Liver (tissue), 9 donors: ENCODE measurements around the gene NRIP1. TPM values are rescaled to one million over a fixed set of nuclear protein-coding genes. Genes with fewer than 3 reads are reported as not detected.

Experiments used
- DNase-seq: peaks from one replicate; pipeline ENCODE4 v3.0.0-alpha.2; 2017; ENCODE audit warnings: low spot score
- H3K27ac ChIP-seq, 2 donors: one replicate each; pipeline ENCODE4 v1.7.0; 2013; ENCODE audit warnings: inconsistent platforms in 2 of 2, low read length in 2 of 2, control low read depth in 1 of 2, low read depth in 1 of 2, mild to moderate bottlenecking in 1 of 2
- H3K27me3 ChIP-seq, 4 donors: one replicate each; pipeline versions ENCODE4 v1.6.1 to v1.7.0; 2013; ENCODE audit warnings: low read length in 3 of 4, inconsistent platforms in 1 of 4, mild to moderate bottlenecking in 1 of 4, moderate library complexity in 1 of 4; ENCODE audit not compliant: control insufficient read depth in 4 of 4, insufficient read depth in 4 of 4
- H3K36me3 ChIP-seq, 4 donors: one replicate each; pipeline versions ENCODE4 v1.6.1 to v1.7.0; 2013; ENCODE audit warnings: low read length in 3 of 4, mild to moderate bottlenecking in 3 of 4, low read depth in 1 of 4, moderate library complexity in 1 of 4; ENCODE audit not compliant: control insufficient read depth in 4 of 4, insufficient read depth in 3 of 4
- H3K4me1 ChIP-seq, 4 donors: one replicate each; pipeline versions ENCODE4 v1.6.1 to v1.7.0; 2013; ENCODE audit warnings: low read length in 3 of 4, mild to moderate bottlenecking in 3 of 4, moderate library complexity in 1 of 4; ENCODE audit not compliant: control insufficient read depth in 4 of 4, insufficient read depth in 4 of 4
- H3K4me3 ChIP-seq, 3 donors: one replicate each; pipeline versions ENCODE4 v1.6.1 to v1.7.0; 2013; ENCODE audit warnings: low read length in 3 of 3, control low read depth in 1 of 3, low read depth in 1 of 3, mild to moderate bottlenecking in 1 of 3
- H3K9ac ChIP-seq, 2 donors: one replicate each; pipeline ENCODE4 v1.7.0; 2013; ENCODE audit warnings: low read length in 2 of 2, mild to moderate bottlenecking in 2 of 2, moderate library complexity in 2 of 2, control low read depth in 1 of 2, low read depth in 1 of 2
- H3K9me3 ChIP-seq, 4 donors: one replicate each; pipeline versions ENCODE4 v1.6.1 to v1.7.0; 2013; ENCODE audit warnings: low read length in 3 of 4; ENCODE audit not compliant: control insufficient read depth in 4 of 4
- ATF3 ChIP-seq: IDR thresholded peaks from 2 replicates; pipeline ENCODE4 v1.6.1; 2016; ENCODE audit warnings: antibody characterized with exemption
- CTCF ChIP-seq: fragments of 150-350 bp; IDR thresholded peaks from 2 replicates; pipeline ENCODE4 v1.5.1; 2017; ENCODE audit warnings: improper control_type of control experiment, low read depth, low read length; ENCODE audit not compliant: missing input control
- EGR1 ChIP-seq, 2 donors: IDR thresholded peaks; 2 replicates each; pipeline ENCODE4 v1.6.1; 2016 to 2018; ENCODE audit warnings: antibody characterized with exemption in 2 of 2, low read depth in 2 of 2
- FOXA1 ChIP-seq: IDR thresholded peaks from 2 replicates; pipeline ENCODE4 v1.6.1; 2016; ENCODE audit warnings: antibody characterized with exemption
- FOXA2 ChIP-seq: IDR thresholded peaks from 2 replicates; pipeline ENCODE4 v1.6.1; 2016; ENCODE audit warnings: antibody characterized with exemption
- GABPA ChIP-seq, 2 donors: IDR thresholded peaks in 1 of 2; conservative IDR thresholded peaks in 1 of 2; 2 replicates each; pipeline ENCODE4 v1.6.1; 2016; ENCODE audit warnings: antibody characterized with exemption in 2 of 2, mild to moderate bottlenecking in 1 of 2, moderate library complexity in 1 of 2
- HNF4A ChIP-seq, 2 donors: conservative IDR thresholded peaks; 2 replicates each; pipeline ENCODE4 v1.6.1; 2016; ENCODE audit warnings: antibody characterized with exemption in 2 of 2, mild to moderate bottlenecking in 2 of 2
- HNF4G ChIP-seq: IDR thresholded peaks from 2 replicates; pipeline ENCODE4 v1.6.1; 2016; ENCODE audit warnings: antibody characterized with exemption
- JUND ChIP-seq, 2 donors: IDR thresholded peaks; 2 replicates each; pipeline ENCODE4 v1.6.1; 2016; ENCODE audit warnings: antibody characterized with exemption in 2 of 2
- MAX ChIP-seq: IDR thresholded peaks from 2 replicates; pipeline ENCODE4 v1.6.1; 2016; ENCODE audit warnings: antibody characterized with exemption
- NR2F2 ChIP-seq: IDR thresholded peaks from 2 replicates; pipeline ENCODE4 v1.6.1; 2016; ENCODE audit warnings: antibody characterized with exemption
- RAD21 ChIP-seq, 2 donors: IDR thresholded peaks; 2 replicates each; pipeline ENCODE4 v1.6.1; 2016; ENCODE audit warnings: antibody characterized with exemption in 2 of 2, mild to moderate bottlenecking in 2 of 2
- REST ChIP-seq: IDR thresholded peaks from 2 replicates; pipeline ENCODE4 v1.6.1; 2016; ENCODE audit warnings: antibody characterized with exemption, mild to moderate bottlenecking
- RXRA ChIP-seq, 2 donors: IDR thresholded peaks; 2 replicates each; pipeline ENCODE4 v1.6.1; 2017 to 2018; ENCODE audit warnings: antibody characterized with exemption in 2 of 2, mild to moderate bottlenecking in 1 of 2
- SP1 ChIP-seq: IDR thresholded peaks from 2 replicates; pipeline ENCODE4 v1.6.1; 2018; ENCODE audit warnings: antibody characterized with exemption, mild to moderate bottlenecking
- TAF1 ChIP-seq: conservative IDR thresholded peaks from 2 replicates; pipeline ENCODE4 v1.6.1; 2016; ENCODE audit warnings: antibody characterized with exemption, mild to moderate bottlenecking
- YY1 ChIP-seq: IDR thresholded peaks from 2 replicates; pipeline ENCODE4 v1.6.1; 2016; ENCODE audit warnings: antibody characterized with exemption, mild to moderate bottlenecking
- ZBTB33 ChIP-seq: IDR thresholded peaks from 2 replicates; pipeline ENCODE4 v1.6.1; 2016; ENCODE audit warnings: antibody characterized with exemption
- WGBS: extraction: QIAGEN DNeasy Blood & Tissue Kit; methylation state at CpG from one replicate; pipeline ENCODE4 v1.1.7; 2013; 5-methylcytosine and 5-hydroxymethylcytosine counted together
- polyA plus RNA-seq, 2 donors: library from polyadenylated mRNA; stranded (reverse) in 1 of 2; unstranded in 1 of 2; fragments of 200-250 nt in 1 of 2; fragments of >200 nt in 1 of 2; fragmentation: Nextera tagmentation in 1 of 2; extraction: Ambion mirVana in 1 of 2; gene quantifications; one replicate each; pipeline versions ENCODE4 v1.2.1 to v1.2.3, GENCODE V29; 2013 to 2015
- total RNA-seq, 2 donors: library from RNA; depleted of rRNA; stranded (reverse); fragments of >200 nt; gene quantifications; one replicate each; pipeline ENCODE4 v1.2.3, GENCODE V29; 2014
- donor health status: healthy.
- donor health status: healthy.
- donor health status: healthy.
- donor health status: healthy.
- donor health status: healthy.

The NRIP1 gene
- total and polyA plus RNA-seq, 4 donors: 3.8 to 28.4 (median 12.6) TPM

GRCh38 chr21:15065392-15066122, 757 bp upstream of the NRIP1 start:
- TF ChIP-seq TAF1 (peak; percentile 89), NR2F2 (peak; percentile 29), HNF4G (no peak), RXRA (IDR thresholded peaks at IDR 0.05) (peak; percentile 20 to 28), HNF4A (conservative IDR thresholded peaks at IDR 0.05) (peak in 1 of 2 donors; percentile 5), GABPA (IDR thresholded peaks at IDR 0.05 in 1 of 2, conservative IDR thresholded peaks at IDR 0.05 in 1 of 2) (no peak), CTCF (no peak), MAX (no peak), FOXA1 (no peak), ATF3 (no peak), REST (no peak), FOXA2 (no peak), RAD21 (IDR thresholded peaks at IDR 0.05) (peak; percentile 33 to 55), JUND (IDR thresholded peaks at IDR 0.05) (no peak), SP1 (peak; percentile 28), YY1 (peak; percentile 55), EGR1 (IDR thresholded peaks at IDR 0.05; ENCODE audit: low read depth in 2 of 2) (no peak), ZBTB33 (no peak)
- peak overlapping the region; percentile 27 to 97 for H3K9ac ChIP-seq
- no peaks in the 10 kb centered on the region for H3K36me3 ChIP-seq
- DNase-seq: peak; percentile 65
- WGBS: under 1% methylated on average over 38 of the region's 38 CpGs
- no peaks in the 10 kb centered on the region for H3K27me3 ChIP-seq
- H3K4me3 ChIP-seq: peak overlapping the region; percentile 85 to 94 (median 93)
- H3K27ac ChIP-seq: peak overlapping the region; percentile 76
- peaks cover 4 to 21% (median 16%) of the 10 kb centered on the region in 4 donors for H3K4me1 ChIP-seq
- no peaks in the 10 kb centered on the region for H3K9me3 ChIP-seq
